Naive thymus-derived CD4-positive, alpha-beta T cell (primary cell): ENCODE measurements around the gene MEGF11. TPM values are rescaled to one million over a fixed set of nuclear protein-coding genes. Genes with fewer than 3 reads are reported as not detected.

Experiments
- ATAC-seq: fragments of 150-1000 bp; cut with Tn5 transposase; 2 replicates; pipeline ENCODE4 v1.10.0; 2021; ENCODE audit warnings: mild to moderate bottlenecking, moderate library complexity
- CTCF ChIA-PET: fragments of 350-600 bp; sonication (Branson Sonifier 250); formaldehyde crosslinking; loops from one replicate; lab custom pipeline; 2021; ENCODE audit warnings: antibody characterized with exemption; lab: Charles Lee
- POLR2A ChIA-PET: fragments of 350-600 bp; sonication (Branson Sonifier 250); formaldehyde crosslinking; loops from one replicate; lab custom pipeline; 2021; ENCODE audit warnings: antibody characterized with exemption, inconsistent platforms; lab: Charles Lee
- DNase-seq, 9 donors: peaks; one replicate each; pipeline versions ENCODE4 v3.0.0 to v3.0.0-alpha.2; 2020 to 2022; ENCODE audit warnings: mixed read lengths in 1 of 9
- H3K27ac ChIP-seq: one replicate; pipeline ENCODE4 v1.7.0; 2013; ENCODE audit warnings: mild to moderate bottlenecking, low read depth, low read length, moderate library complexity
- H3K27me3 ChIP-seq, 2 donors: one replicate each; pipeline ENCODE4 v1.7.0; 2013; ENCODE audit warnings: low read length in 2 of 2, mild to moderate bottlenecking in 2 of 2, moderate library complexity in 2 of 2; ENCODE audit not compliant: control insufficient read depth in 2 of 2, insufficient read depth in 2 of 2
- H3K36me3 ChIP-seq, 3 experiments: 1 replicate in 2 of 3; 2 replicates in 1 of 3; pipeline ENCODE4 v1.7.0; 2013; ENCODE audit warnings: low read length in 3 of 3, mild to moderate bottlenecking in 3 of 3, moderate library complexity in 1 of 3; ENCODE audit not compliant: insufficient read depth in 3 of 3, control insufficient read depth in 2 of 3
- H3K4me1 ChIP-seq, 2 donors: one replicate each; pipeline ENCODE4 v1.7.0; 2013; ENCODE audit warnings: low read length in 2 of 2, mild to moderate bottlenecking in 2 of 2, moderate library complexity in 1 of 2; ENCODE audit not compliant: control insufficient read depth in 2 of 2, insufficient read depth in 2 of 2
- H3K4me3 ChIP-seq: 2 replicates; pipeline ENCODE4 v1.7.0; 2013; ENCODE audit warnings: mild to moderate bottlenecking, low read length
- H3K9me3 ChIP-seq, 3 experiments: 1 replicate in 2 of 3; 2 replicates in 1 of 3; pipeline ENCODE4 v1.7.0; 2013; ENCODE audit warnings: low read length in 3 of 3; ENCODE audit not compliant: control insufficient read depth in 2 of 3
- H3K27ac Mint-ChIP-seq, 9 donors: one replicate each; pipeline ENCODE4 v1.8.0; 2020 to 2022; ENCODE audit warnings: mixed read lengths in 9 of 9, mild to moderate bottlenecking in 8 of 9, moderate library complexity in 5 of 9, inconsistent platforms in 2 of 9
- H3K27me3 Mint-ChIP-seq, 5 donors: one replicate each; pipeline ENCODE4 v1.8.0; 2021 to 2022; ENCODE audit warnings: mixed read lengths in 5 of 5, mild to moderate bottlenecking in 1 of 5
- H3K36me3 Mint-ChIP-seq, 5 donors: one replicate each; pipeline ENCODE4 v1.8.0; 2020 to 2022; ENCODE audit warnings: mixed read lengths in 5 of 5, mild to moderate bottlenecking in 3 of 5, inconsistent platforms in 1 of 5
- H3K4me1 Mint-ChIP-seq, 7 donors: one replicate each; pipeline ENCODE4 v1.8.0; 2020 to 2022; ENCODE audit warnings: mixed read lengths in 7 of 7, mild to moderate bottlenecking in 3 of 7, inconsistent platforms in 1 of 7
- H3K4me3 Mint-ChIP-seq, 10 donors: one replicate each; pipeline ENCODE4 v1.8.0; 2020 to 2022; ENCODE audit warnings: mild to moderate bottlenecking in 10 of 10, mixed read lengths in 10 of 10, moderate library complexity in 6 of 10, inconsistent platforms in 2 of 10
- H3K9me3 Mint-ChIP-seq, 11 donors: one replicate each; pipeline ENCODE4 v1.8.0; 2020 to 2022; ENCODE audit warnings: mixed read lengths in 11 of 11, mild to moderate bottlenecking in 4 of 11, inconsistent platforms in 1 of 11, moderate library complexity in 1 of 11
- intact Hi-C, 2 donors: fragments of 100-400 bp; cut with micrococcal nuclease; formaldehyde crosslinking; loops; one replicate each; pipeline ENCODE4 v1.15.1; 2023
- polyA plus RNA-seq, 2 donors: library from polyadenylated mRNA; unstranded; fragments of 300-500 nt; fragmentation: Illumina TruSeq; gene quantifications; one replicate each; pipeline ENCODE4 v1.2.3, GENCODE V29; 2021
- total RNA-seq, 6 experiments: library from RNA in 5 of 6; stranded (reverse) in 5 of 6; gene quantifications; 1 replicate in 5 of 6; 2 replicates in 1 of 6; pipeline ENCODE4 v1.2.3 and lab custom pipeline; 2021 to 2026

Gene MEGF11
- total and polyA plus RNA-seq, 7 experiments from 2014 or later, result 0.45 TPM; not detected in 6

- Mint-ChIP-seq H3K27ac (peak overlapping the region in 1 of 9 donors; percentile 2), H3K4me3 (no peak overlapping the region), H3K27me3 (peaks cover 2 to 18% (median 9%) of the 10 kb centered on the region in 5 donors), H3K4me1 (no peaks in the 10 kb centered on the region), H3K9me3 (peaks cover 0 to 5% (median 0%) of the 10 kb centered on the region in 11 donors), H3K36me3 (peaks cover 0 to 5% (median 0%) of the 10 kb centered on the region in 5 donors)
- POLR2A ChIA-PET, result no interaction called here
- Histone ChIP-seq H3K9me3 (no peaks in the 10 kb centered on the region), H3K4me3 (no peak overlapping the region), H3K4me1 (no peaks in the 10 kb centered on the region), H3K36me3 (no peaks in the 10 kb centered on the region), H3K27ac (no peak overlapping the region), H3K27me3 (no peaks in the 10 kb centered on the region)
- no peak for DNase-seq
- CTCF ChIA-PET, result no interaction called here
- intact Hi-C loops, result no loop called here
- ATAC-seq, result no peak
Measured at GRCh38 chr15:66016199-66016598, 237.4 kb downstream of the MEGF11 start.

- ATAC-seq, result no peak
- H3K9me3 Mint-ChIP-seq, result peaks cover 0 to 5% (median 0%) of the 10 kb centered on the region in 11 donors
- POLR2A ChIA-PET, result no interaction called here
Measured at GRCh38 chr15:66014635-66015182, 238.8 kb downstream of the MEGF11 start.

GRCh38 chr15:66014022-66014421, 239.5 kb downstream of the MEGF11 start:
- no peaks in the 10 kb centered on the region for H3K27me3 ChIP-seq
- Mint-ChIP-seq H3K27me3 (peaks cover 2 to 17% (median 12%) of the 10 kb centered on the region in 5 donors), H3K36me3 (peaks cover 0 to 5% (median 0%) of the 10 kb centered on the region in 5 donors), H3K4me1 (peaks cover 0 to 3% (median 0%) of the 10 kb centered on the region in 7 donors), H3K27ac (no peak overlapping the region), H3K9me3 (peaks cover 0 to 5% (median 0%) of the 10 kb centered on the region in 11 donors), H3K4me3 (no peak overlapping the region)
- H3K9me3 ChIP-seq, result no peaks in the 10 kb centered on the region
- H3K36me3 ChIP-seq, result no peaks in the 10 kb centered on the region
- intact Hi-C loops, result no loop called here
- ChIA-PET POLR2A (no interaction called here), CTCF (no interaction called here)
- H3K4me3 ChIP-seq, result no peak overlapping the region
- no peak overlapping the region for H3K27ac ChIP-seq
- ATAC-seq (no peak), DNase-seq (no peak)
- no peaks in the 10 kb centered on the region for H3K4me1 ChIP-seq

More at GRCh38 chr15:66014635-66015182, 238.8 kb downstream of the MEGF11 start:
- no peaks in the 10 kb centered on the region for H3K9me3 ChIP-seq
- no peak for DNase-seq
- Mint-ChIP-seq H3K27ac (no peak overlapping the region), H3K36me3 (peaks cover 0 to 5% (median 0%) of the 10 kb centered on the region in 5 donors), H3K27me3 (peaks cover 2 to 17% (median 13%) of the 10 kb centered on the region in 5 donors), H3K4me3 (no peak overlapping the region), H3K4me1 (peaks cover 0 to 3% (median 0%) of the 10 kb centered on the region in 7 donors)
- CTCF ChIA-PET, result no interaction called here
- no peaks in the 10 kb centered on the region for H3K27me3 ChIP-seq
- no peaks in the 10 kb centered on the region for H3K4me1 ChIP-seq
- H3K27ac ChIP-seq, result no peak overlapping the region
- intact Hi-C loops, result no loop called here
- H3K36me3 ChIP-seq, result no peaks in the 10 kb centered on the region
- H3K4me3 ChIP-seq, result no peak overlapping the region

GRCh38 chr15:66008940-66009562, 244.5 kb downstream of the MEGF11 start:
- no peak overlapping the region for H3K27ac Mint-ChIP-seq
- H3K4me3 Mint-ChIP-seq, result no peak overlapping the region
- ChIA-PET CTCF (interaction anchor here (0.7 kb wide), 1 partner anchor 756 kb away, joined by 5 read pairs; no protein-coding TSS in a partner anchor), POLR2A (no interaction called here)
- ATAC-seq, result no peak
- intact Hi-C loops, result no loop called here
- Histone ChIP-seq H3K4me1 (no peaks in the 10 kb centered on the region), H3K27me3 (no peaks in the 10 kb centered on the region), H3K9me3 (no peaks in the 10 kb centered on the region), H3K27ac (no peak overlapping the region), H3K36me3 (no peaks in the 10 kb centered on the region), H3K4me3 (no peak overlapping the region)
- H3K36me3 Mint-ChIP-seq, result no peaks in the 10 kb centered on the region
- H3K4me1 Mint-ChIP-seq, result peaks cover 0 to 4% (median 0%) of the 10 kb centered on the region in 7 donors
- DNase-seq, result no peak
- peaks cover 0 to 2% (median 0%) of the 10 kb centered on the region in 11 donors for H3K9me3 Mint-ChIP-seq
- peaks cover 2 to 39% (median 25%) of the 10 kb centered on the region in 5 donors for H3K27me3 Mint-ChIP-seq

GRCh38 chr15:66007663-66008262, 245.8 kb downstream of the MEGF11 start:
- no peak overlapping the region for H3K4me3 ChIP-seq
- no peak overlapping the region for H3K4me3 Mint-ChIP-seq
- intact Hi-C loops, result no loop called here
- no peaks in the 10 kb centered on the region for H3K27me3 ChIP-seq
- peaks cover 0 to 4% (median 0%) of the 10 kb centered on the region in 7 donors for H3K4me1 Mint-ChIP-seq
- H3K27ac ChIP-seq, result no peak overlapping the region
- H3K9me3 Mint-ChIP-seq, result peaks cover 0 to 5% (median 0%) of the 10 kb centered on the region in 11 donors
- H3K36me3 Mint-ChIP-seq, result peaks cover 0 to 5% (median 0%) of the 10 kb centered on the region in 5 donors
- H3K9me3 ChIP-seq, result no peaks in the 10 kb centered on the region
- H3K4me1 ChIP-seq, result no peaks in the 10 kb centered on the region
- DNase-seq, result no peak
- peak overlapping the region in 1 of 9 donors; percentile 42 for H3K27ac Mint-ChIP-seq
- ChIA-PET CTCF (no interaction called here), POLR2A (no interaction called here)
- peaks cover 2 to 45% (median 30%) of the 10 kb centered on the region in 5 donors for H3K27me3 Mint-ChIP-seq
- ATAC-seq, result no peak
- no peaks in the 10 kb centered on the region for H3K36me3 ChIP-seq

GRCh38 chr15:66006986-66007385, 246.6 kb downstream of the MEGF11 start:
- POLR2A ChIA-PET, result no interaction called here
- ATAC-seq, result no peak
- no peaks in the 10 kb centered on the region for H3K27me3 ChIP-seq
- no peaks in the 10 kb centered on the region for H3K36me3 ChIP-seq
- H3K9me3 ChIP-seq, result no peaks in the 10 kb centered on the region
- H3K27ac ChIP-seq, result no peak overlapping the region
- Mint-ChIP-seq H3K4me1 (peaks cover 0 to 4% (median 0%) of the 10 kb centered on the region in 7 donors), H3K4me3 (no peak overlapping the region), H3K36me3 (peaks cover 0 to 5% (median 0%) of the 10 kb centered on the region in 5 donors), H3K27ac (no peak overlapping the region), H3K9me3 (peaks cover 0 to 5% (median 0%) of the 10 kb centered on the region in 11 donors), H3K27me3 (peaks cover 3 to 45% (median 32%) of the 10 kb centered on the region in 5 donors)
- no peaks in the 10 kb centered on the region for H3K4me1 ChIP-seq
- intact Hi-C loops, result no loop called here
- no peak overlapping the region for H3K4me3 ChIP-seq
- no peak for DNase-seq
- CTCF ChIA-PET, result no interaction called here
